ENCODE results near the gene CLCNKB. TPM values are rescaled to one million over a fixed set of nuclear protein-coding genes. Genes with fewer than 3 reads are reported as not detected.
A peak's percentile ranks its signal among the peaks of the same experiment; 100 is the strongest.
"Not testable (repeated sequence)": the region's sequence is repeated elsewhere in the genome, so short reads cannot be mapped to it uniquely, and the experiment has no call there.

The CLCNKB gene
- total RNA-seq, 2 donors from 2014 or later, result 0.12 TPM; not detected in 1

DNA sequence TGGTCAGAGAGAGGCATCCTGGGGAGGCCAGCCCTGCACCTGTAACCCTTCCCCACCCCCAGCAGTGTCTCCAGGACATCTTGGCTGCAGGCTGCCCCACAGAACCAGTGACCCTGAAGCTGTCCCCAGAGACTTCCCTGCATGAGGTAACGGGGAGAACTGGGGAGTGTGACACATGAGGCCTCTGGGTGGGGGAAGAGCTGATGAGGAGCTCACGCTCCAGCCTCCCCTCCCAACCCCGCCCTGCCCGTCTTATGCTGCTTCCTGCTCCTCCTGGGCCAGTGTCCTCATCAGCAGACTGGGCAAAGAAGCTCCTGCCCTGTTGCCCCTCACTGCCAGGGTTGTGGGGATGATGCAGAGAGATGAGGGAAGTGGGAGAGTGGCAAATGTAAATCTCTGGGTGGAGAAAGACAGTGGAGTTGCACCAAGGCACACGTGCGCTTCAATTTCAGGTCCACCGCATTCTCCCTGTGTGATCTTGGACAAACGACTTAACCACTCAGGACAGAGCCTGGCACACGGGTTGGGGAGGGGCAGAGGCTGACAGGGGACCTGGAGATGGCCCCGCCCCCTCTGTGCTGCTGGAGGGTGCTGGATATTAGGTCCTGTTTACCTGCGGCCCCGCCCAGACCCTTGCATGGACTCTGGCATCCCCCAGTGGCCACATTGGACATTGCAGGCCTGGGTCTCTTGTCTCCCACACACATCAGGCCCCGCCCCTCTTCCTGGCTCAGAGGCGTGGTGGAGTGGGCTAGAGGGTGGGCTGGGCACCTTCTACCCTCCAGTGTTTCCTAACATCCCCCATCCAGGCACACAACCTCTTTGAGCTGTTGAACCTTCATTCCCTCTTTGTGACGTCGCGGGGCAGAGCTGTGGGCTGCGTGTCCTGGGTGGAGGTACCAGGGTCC is 12.3 kb downstream of the CLCNKB start:
- peak overlapping the region in 1 of 2 donors; percentile 34 for H3K9ac ChIP-seq (ENCODE audit: low read depth in 2 of 2, low read length in 2 of 2)
- no peaks in the 10 kb centered on the region for H3K36me3 ChIP-seq
- TF ChIP-seq, protein P1, sequence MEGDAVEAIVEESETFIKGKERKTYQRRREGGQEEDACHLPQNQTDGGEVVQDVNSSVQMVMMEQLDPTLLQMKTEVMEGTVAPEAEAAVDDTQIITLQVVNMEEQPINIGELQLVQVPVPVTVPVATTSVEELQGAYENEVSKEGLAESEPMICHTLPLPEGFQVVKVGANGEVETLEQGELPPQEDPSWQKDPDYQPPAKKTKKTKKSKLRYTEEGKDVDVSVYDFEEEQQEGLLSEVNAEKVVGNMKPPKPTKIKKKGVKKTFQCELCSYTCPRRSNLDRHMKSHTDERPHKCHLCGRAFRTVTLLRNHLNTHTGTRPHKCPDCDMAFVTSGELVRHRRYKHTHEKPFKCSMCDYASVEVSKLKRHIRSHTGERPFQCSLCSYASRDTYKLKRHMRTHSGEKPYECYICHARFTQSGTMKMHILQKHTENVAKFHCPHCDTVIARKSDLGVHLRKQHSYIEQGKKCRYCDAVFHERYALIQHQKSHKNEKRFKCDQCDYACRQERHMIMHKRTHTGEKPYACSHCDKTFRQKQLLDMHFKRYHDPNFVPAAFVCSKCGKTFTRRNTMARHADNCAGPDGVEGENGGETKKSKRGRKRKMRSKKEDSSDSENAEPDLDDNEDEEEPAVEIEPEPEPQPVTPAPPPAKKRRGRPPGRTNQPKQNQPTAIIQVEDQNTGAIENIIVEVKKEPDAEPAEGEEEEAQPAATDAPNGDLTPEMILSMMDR (IDR thresholded peaks at IDR 0.05), result peak; percentile 96
- H3K27ac ChIP-seq, result no peak overlapping the region
- H3K4me3 ChIP-seq, result no peak overlapping the region
- no peaks in the 10 kb centered on the region for H3K9me3 ChIP-seq
- intact Hi-C loops (cut with DNase I), result loop anchor here (2.0 kb wide), 1 partner anchor 47 kb away; no protein-coding TSS in a partner anchor
- DNase-seq, result peak; percentile 94
- H3K4me1 ChIP-seq, result no peaks in the 10 kb centered on the region
- H3K27me3 ChIP-seq, result no peaks in the 10 kb centered on the region

DNA sequence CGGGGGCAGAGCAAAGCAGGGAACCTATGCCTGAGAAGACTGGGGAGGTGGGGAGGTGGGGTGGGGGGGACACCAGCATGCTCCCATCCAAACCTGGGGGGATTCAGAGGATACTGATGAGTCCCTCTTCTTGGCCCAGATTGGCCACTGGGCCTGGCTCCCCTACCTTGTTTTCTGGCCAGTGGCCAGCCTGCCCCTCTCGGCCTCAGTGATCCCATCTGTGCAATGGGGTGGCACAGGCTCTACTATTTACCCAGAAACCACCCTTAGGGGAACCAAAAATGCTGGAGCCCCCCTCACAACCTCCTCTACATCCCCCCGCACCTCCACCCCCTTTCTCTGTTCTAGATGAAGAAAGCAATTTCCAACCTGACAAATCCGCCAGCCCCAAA is 12.9 kb downstream of the CLCNKB start:
- H3K9me3 ChIP-seq; H3K9ac ChIP-seq (ENCODE audit: low read depth in 2 of 2, low read length in 2 of 2); H3K36me3 ChIP-seq; H3K4me1 ChIP-seq; H3K4me3 ChIP-seq; DNase-seq; H3K27ac ChIP-seq; H3K27me3 ChIP-seq: not testable (repeated sequence)
- intact Hi-C loops (cut with DNase I), result loop anchor here (2.0 kb wide), 1 partner anchor 48 kb away; no protein-coding TSS in a partner anchor

DNA sequence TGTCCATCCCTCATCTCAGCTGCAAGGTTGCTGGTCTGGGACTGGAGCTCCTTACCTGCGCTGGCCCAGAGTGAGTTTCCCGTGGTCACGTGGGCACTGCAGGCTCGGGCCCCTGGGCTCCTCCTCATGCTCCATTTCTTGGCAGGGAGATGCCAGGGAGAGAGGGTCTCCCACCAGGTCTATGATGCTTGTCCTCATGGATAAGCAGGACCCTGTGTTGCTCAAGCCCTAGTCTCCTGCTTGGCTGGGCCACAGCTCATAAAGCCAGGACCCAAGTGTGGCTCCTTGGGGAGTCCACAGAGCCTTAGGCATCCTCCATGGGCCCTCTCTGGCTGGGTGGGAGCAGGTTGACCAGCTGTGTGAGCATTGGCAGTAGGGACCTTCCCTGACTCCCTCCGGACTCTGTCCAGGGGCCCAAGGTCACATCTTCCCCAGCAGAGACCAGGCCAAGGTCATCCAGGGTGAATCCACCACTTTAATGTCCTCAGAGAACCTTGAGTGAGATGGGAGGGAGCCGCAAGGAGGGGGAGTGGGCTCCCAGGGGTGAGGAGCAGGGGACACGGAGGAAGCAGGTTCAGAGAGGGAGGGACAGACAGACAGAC is 13.8 kb downstream of the CLCNKB start:
- H3K9ac ChIP-seq (ENCODE audit: low read depth in 2 of 2, low read length in 2 of 2); DNase-seq; H3K9me3 ChIP-seq; H3K4me1 ChIP-seq; H3K36me3 ChIP-seq; H3K4me3 ChIP-seq; H3K27ac ChIP-seq; H3K27me3 ChIP-seq: not testable (repeated sequence)
- intact Hi-C loops (cut with DNase I), result loop anchor here (2.0 kb wide), 1 partner anchor 49 kb away; no protein-coding TSS in a partner anchor

DNA sequence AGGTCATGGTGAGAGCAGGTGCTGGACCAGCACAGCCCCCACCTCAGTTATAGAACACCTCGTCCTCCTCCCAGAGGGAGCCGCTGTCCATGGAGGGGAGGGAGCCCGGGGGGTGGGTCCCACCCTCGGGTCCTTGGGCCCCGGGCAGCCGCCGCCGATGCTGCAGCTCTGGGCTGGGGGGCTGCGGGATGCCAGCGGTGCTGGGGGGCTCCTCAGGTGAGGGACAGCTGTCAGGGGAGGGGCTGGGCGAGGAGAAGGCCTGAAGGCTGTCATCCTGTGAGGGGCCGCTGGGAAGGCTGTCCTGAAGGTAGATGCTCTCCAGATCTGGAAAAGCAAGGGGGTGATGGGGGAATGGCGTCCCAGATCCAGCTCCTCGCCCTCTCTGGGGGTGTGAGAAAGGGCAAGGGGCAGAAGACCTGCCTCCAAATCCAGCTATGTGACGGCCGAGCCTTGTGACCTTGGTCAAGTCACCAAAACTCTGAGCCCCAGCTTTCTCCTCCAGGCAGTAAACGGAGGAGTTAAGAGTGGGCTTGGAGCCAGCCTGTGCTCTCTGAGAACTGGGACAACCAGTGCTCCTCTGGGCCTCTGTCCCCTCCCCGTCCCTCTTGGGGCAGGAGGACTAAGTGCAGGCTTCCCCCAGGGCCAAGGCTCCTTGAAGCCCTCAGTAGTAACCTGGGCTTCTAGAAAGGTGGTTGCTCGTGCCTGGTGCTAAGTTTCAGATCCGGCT is 15.0 kb downstream of the CLCNKB start:
- intact Hi-C loops (cut with DNase I); DNase-seq: not testable (repeated sequence)

DNA sequence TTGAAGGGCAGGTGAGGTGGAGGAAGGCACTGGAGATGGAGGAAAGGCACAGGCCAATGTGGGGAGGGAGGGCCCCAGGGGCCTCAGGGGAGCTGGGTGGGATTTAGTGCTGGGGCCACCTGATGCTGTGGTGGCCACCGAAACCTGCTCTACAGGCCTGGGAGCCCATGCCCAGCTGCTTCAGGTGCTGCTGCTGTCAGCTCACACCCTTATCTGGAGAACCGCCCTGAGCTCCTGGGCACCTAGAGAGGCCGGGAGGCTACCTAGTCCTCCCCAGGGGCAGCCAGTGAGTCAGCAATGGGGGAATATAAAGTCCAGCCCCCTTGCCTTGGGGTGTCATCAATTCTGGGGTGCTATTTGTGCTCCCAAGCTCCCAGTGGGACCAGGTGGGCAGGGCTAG is 17.7 kb downstream of the CLCNKB start:
- H3K27ac ChIP-seq, result no peak overlapping the region
- TF ChIP-seq, protein P1 (IDR thresholded peaks at IDR 0.05), result no peak
- no peaks in the 10 kb centered on the region for H3K27me3 ChIP-seq
- H3K9me3 ChIP-seq, result no peaks in the 10 kb centered on the region
- intact Hi-C loops (cut with DNase I), result no loop called here
- H3K9ac ChIP-seq (ENCODE audit: low read depth in 2 of 2, low read length in 2 of 2), result no peak overlapping the region
- H3K4me3 ChIP-seq, result no peak overlapping the region
- DNase-seq, result no peak
- no peaks in the 10 kb centered on the region for H3K36me3 ChIP-seq
- no peaks in the 10 kb centered on the region for H3K4me1 ChIP-seq

More for the DNA sequence above, 15.0 kb downstream of the CLCNKB start:
- H3K9me3 ChIP-seq; H3K27ac ChIP-seq; H3K4me3 ChIP-seq; H3K27me3 ChIP-seq; H3K9ac ChIP-seq (ENCODE audit: low read depth in 2 of 2, low read length in 2 of 2); H3K36me3 ChIP-seq; H3K4me1 ChIP-seq: not testable (repeated sequence)

DNA sequence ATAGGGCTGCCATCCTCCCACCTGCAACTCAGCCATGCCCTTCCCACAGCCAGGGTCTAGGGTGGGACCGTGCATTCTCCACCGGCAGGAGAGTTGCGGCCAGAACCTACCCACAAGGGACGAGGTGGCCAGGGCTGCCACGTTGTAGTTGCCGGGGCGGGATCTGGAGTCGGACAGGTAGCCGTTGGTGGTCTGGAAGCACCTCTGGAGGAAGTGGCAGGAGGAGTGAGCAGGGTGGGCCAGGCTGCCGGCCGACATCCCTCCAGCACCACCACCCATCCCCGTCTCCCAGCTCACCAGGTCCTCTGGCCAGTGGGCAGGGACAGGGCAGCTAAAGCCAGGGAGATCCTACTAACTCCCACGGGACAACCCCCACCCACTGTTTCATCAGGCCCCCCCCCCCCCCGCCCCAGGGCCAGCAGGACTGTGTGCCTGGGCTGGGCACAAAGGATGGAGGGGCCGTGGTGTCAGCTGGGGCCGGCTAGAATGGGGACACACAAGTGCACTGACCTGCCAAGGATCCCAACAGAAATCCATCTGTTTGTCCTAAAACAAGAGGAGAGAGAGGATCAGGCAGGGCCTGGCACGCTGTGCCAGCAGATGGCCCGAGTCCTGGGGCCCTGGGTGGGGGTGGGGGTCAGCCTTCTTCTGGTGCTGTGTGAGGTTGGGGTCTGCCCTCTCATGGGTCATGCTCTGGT is 18.6 kb downstream of the CLCNKB start:
- H3K36me3 ChIP-seq; H3K27me3 ChIP-seq; H3K9ac ChIP-seq (ENCODE audit: low read depth in 2 of 2, low read length in 2 of 2); H3K27ac ChIP-seq; DNase-seq; H3K4me3 ChIP-seq; intact Hi-C loops (cut with DNase I); H3K9me3 ChIP-seq; H3K4me1 ChIP-seq: not testable (repeated sequence)

DNA sequence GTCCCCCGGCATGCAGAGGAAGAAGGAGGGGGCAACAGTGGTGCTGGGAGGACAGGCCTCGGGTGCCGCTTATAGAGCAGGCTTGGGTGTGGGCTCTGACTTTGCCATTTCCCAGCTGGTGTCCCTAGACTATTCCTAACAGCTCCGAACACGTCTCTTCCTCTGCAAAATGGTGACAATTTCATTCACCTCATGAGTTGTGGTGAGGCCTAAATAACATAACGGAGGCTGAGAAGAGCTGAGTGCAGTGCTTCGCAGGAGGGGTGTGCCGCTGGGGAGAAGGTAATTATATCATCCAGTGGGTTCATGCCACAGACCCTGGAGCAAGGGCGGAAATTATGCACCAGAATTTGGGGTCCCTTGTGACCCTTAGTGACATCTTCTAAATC is 19.1 kb downstream of the CLCNKB start:
- DNase-seq; H3K9me3 ChIP-seq; H3K4me1 ChIP-seq; H3K36me3 ChIP-seq; H3K27me3 ChIP-seq; H3K9ac ChIP-seq (ENCODE audit: low read depth in 2 of 2, low read length in 2 of 2); H3K27ac ChIP-seq; H3K4me3 ChIP-seq; intact Hi-C loops (cut with DNase I): not testable (repeated sequence)
